CD14-positive monocyte (primary cell): ENCODE data around the gene ANO9. TPM values are rescaled to one million over a fixed set of nuclear protein-coding genes. Genes with fewer than 3 reads are reported as not detected.

Experiments used
- DNase-seq, 3 donors: peaks; one replicate each; pipeline ENCODE4 v3.0.0-alpha.2; 2011 to 2022
- H2AFZ ChIP-seq: 2 replicates; pipeline ENCODE4 v1.6.0; 2012; ENCODE audit warnings: mild to moderate bottlenecking, low read depth, low read length, inconsistent platforms; ENCODE audit not compliant: insufficient read depth, poor library complexity, severe bottlenecking
- H3K27ac ChIP-seq, 2 donors: 1 replicate in 1 of 2; 2 replicates in 1 of 2; pipeline ENCODE4 v1.5.1; 2012 to 2013; ENCODE audit warnings: low read length in 2 of 2, control low read depth in 1 of 2, inconsistent platforms in 1 of 2, low read depth in 1 of 2, mild to moderate bottlenecking in 1 of 2
- H3K27me3 ChIP-seq, 2 donors: one replicate each; pipeline versions ENCODE4 v1.6.0 to v1.6.1; 2011 to 2013; ENCODE audit warnings: low read length in 2 of 2; ENCODE audit not compliant: control insufficient read depth in 2 of 2, insufficient read depth in 2 of 2
- H3K36me3 ChIP-seq, 2 donors: replicated peaks in 1 of 2; 1 replicate in 1 of 2; 2 replicates in 1 of 2; pipeline versions ENCODE4 v1.5.1 to v1.6.1; 2012 to 2013; ENCODE audit warnings: low read length in 2 of 2, control low read depth in 1 of 2, inconsistent platforms in 1 of 2, mild to moderate bottlenecking in 1 of 2; ENCODE audit not compliant: insufficient read depth in 2 of 2, control insufficient read depth in 1 of 2
- H3K4me1 ChIP-seq, 2 donors: 1 replicate in 1 of 2; 2 replicates in 1 of 2; pipeline versions ENCODE4 v1.5.1 to v1.6.1; 2012 to 2013; ENCODE audit warnings: low read length in 2 of 2, control low read depth in 1 of 2, inconsistent platforms in 1 of 2, mild to moderate bottlenecking in 1 of 2, moderate library complexity in 1 of 2; ENCODE audit not compliant: insufficient read depth in 2 of 2, control insufficient read depth in 1 of 2
- H3K4me2 ChIP-seq: replicated peaks from 2 replicates; pipeline ENCODE3; 2012; ENCODE audit warnings: low read length, moderate library complexity, mild to moderate bottlenecking; ENCODE audit not compliant: poor library complexity, severe bottlenecking; ENCODE audit errors: extremely low read depth
- H3K4me3 ChIP-seq, 3 experiments: fragments of 200-600 bp in 1 of 3; sonication (generic) in 1 of 3; replicated peaks in 1 of 3; 1 replicate in 2 of 3; 2 replicates in 1 of 3; pipeline ENCODE4 v1.5.1; 2011 to 2013; ENCODE audit warnings: low read length in 3 of 3, mild to moderate bottlenecking in 3 of 3, control low read depth in 2 of 3, low read depth in 2 of 3, inconsistent platforms in 1 of 3, moderate library complexity in 1 of 3
- H3K79me2 ChIP-seq: 2 replicates; pipeline ENCODE4 v1.6.0; 2012; ENCODE audit warnings: mild to moderate bottlenecking, control low read depth, inconsistent platforms, low read length, moderate library complexity; ENCODE audit not compliant: insufficient read depth
- H3K9ac ChIP-seq: 2 replicates; pipeline ENCODE4 v1.6.0; 2017; ENCODE audit warnings: low read length, mild to moderate bottlenecking; ENCODE audit not compliant: insufficient read depth, poor library complexity, severe bottlenecking
- H3K9me3 ChIP-seq, 2 donors: replicated peaks in 1 of 2; 1 replicate in 1 of 2; 2 replicates in 1 of 2; pipeline versions ENCODE4 v1.5.1 to v1.6.1; 2012 to 2013; ENCODE audit warnings: low read length in 2 of 2, control low read depth in 1 of 2; ENCODE audit not compliant: control insufficient read depth in 1 of 2, insufficient read depth in 1 of 2
- H4K20me1 ChIP-seq: 2 replicates; pipeline ENCODE4 v1.6.0; 2012; ENCODE audit warnings: mild to moderate bottlenecking, low read length, control low read depth, moderate library complexity; ENCODE audit not compliant: insufficient read depth
- H3K27ac Mint-ChIP-seq, 7 donors: one replicate each; pipeline ENCODE4 v1.8.0; 2020; ENCODE audit warnings: mild to moderate bottlenecking in 7 of 7, mixed read lengths in 7 of 7, moderate library complexity in 6 of 7, inconsistent platforms in 2 of 7
- H3K27me3 Mint-ChIP-seq, 3 donors: one replicate each; pipeline ENCODE4 v1.8.0; 2021 to 2022; ENCODE audit warnings: low read depth in 3 of 3, mild to moderate bottlenecking in 3 of 3, mixed read lengths in 3 of 3, moderate library complexity in 3 of 3, inconsistent platforms in 1 of 3
- H3K36me3 Mint-ChIP-seq, 2 donors: one replicate each; pipeline ENCODE4 v1.8.0; 2020; ENCODE audit warnings: mixed read lengths in 2 of 2, inconsistent platforms in 1 of 2, mild to moderate bottlenecking in 1 of 2
- H3K4me1 Mint-ChIP-seq: one replicate; pipeline ENCODE4 v1.8.0; 2020; ENCODE audit warnings: mild to moderate bottlenecking, mixed read lengths
- H3K4me3 Mint-ChIP-seq, 2 donors: one replicate each; pipeline ENCODE4 v1.8.0; 2020; ENCODE audit warnings: mild to moderate bottlenecking in 2 of 2, mixed read lengths in 2 of 2, moderate library complexity in 1 of 2
- H3K9me3 Mint-ChIP-seq, 7 donors: one replicate each; pipeline ENCODE4 v1.8.0; 2020 to 2022; ENCODE audit warnings: mixed read lengths in 7 of 7, mild to moderate bottlenecking in 6 of 7, moderate library complexity in 6 of 7, inconsistent platforms in 2 of 7
- WGBS: methylation state at CpG from one replicate; pipeline ENCODE4 v1.1.5; 2013; ENCODE audit warnings: missing lambda C conversion rate; ENCODE audit not compliant: insufficient coverage; 5-methylcytosine and 5-hydroxymethylcytosine counted together
- intact Hi-C, 2 donors: fragments of 100-400 bp; cut with micrococcal nuclease; formaldehyde crosslinking; loops; one replicate each; pipeline versions ENCODE4 v1.15.0 to v1.15.1; 2023
- polyA minus RNA-seq: library from RNA; depleted of rRNA, polyadenylated mRNA; stranded (reverse); fragments of >200 nt; gene quantifications from 2 replicates; pipeline ENCODE4 v1.2.3, GENCODE V29; 2012
- polyA plus RNA-seq, 3 donors: library from polyadenylated mRNA; depleted of rRNA in 1 of 3; unstranded in 2 of 3; stranded (reverse) in 1 of 3; fragments of 300-500 nt in 2 of 3; fragments of >200 nt in 1 of 3; fragmentation: Illumina TruSeq in 2 of 3; gene quantifications; 1 replicate in 2 of 3; 2 replicates in 1 of 3; pipeline ENCODE4 v1.2.3, GENCODE V29; 2012 to 2021
- total RNA-seq, 12 experiments: library from RNA in 1 of 12; stranded (reverse) in 1 of 12; fragments of 120-200 nt in 1 of 12; gene quantifications; one replicate each; pipeline ENCODE4 v1.2.4 and lab custom pipeline; 2013 to 2026; ENCODE audit warnings: mixed read lengths in 6 of 12, inconsistent platforms in 1 of 12
- TF ChIP-seq, protein P1 (sequence below): fragments of 200-600 bp; IDR thresholded peaks from one replicate; pipeline ENCODE4 v1.8.0; 2022; ENCODE audit warnings: antibody characterized with exemption, mild to moderate bottlenecking

The ANO9 gene, protein sequence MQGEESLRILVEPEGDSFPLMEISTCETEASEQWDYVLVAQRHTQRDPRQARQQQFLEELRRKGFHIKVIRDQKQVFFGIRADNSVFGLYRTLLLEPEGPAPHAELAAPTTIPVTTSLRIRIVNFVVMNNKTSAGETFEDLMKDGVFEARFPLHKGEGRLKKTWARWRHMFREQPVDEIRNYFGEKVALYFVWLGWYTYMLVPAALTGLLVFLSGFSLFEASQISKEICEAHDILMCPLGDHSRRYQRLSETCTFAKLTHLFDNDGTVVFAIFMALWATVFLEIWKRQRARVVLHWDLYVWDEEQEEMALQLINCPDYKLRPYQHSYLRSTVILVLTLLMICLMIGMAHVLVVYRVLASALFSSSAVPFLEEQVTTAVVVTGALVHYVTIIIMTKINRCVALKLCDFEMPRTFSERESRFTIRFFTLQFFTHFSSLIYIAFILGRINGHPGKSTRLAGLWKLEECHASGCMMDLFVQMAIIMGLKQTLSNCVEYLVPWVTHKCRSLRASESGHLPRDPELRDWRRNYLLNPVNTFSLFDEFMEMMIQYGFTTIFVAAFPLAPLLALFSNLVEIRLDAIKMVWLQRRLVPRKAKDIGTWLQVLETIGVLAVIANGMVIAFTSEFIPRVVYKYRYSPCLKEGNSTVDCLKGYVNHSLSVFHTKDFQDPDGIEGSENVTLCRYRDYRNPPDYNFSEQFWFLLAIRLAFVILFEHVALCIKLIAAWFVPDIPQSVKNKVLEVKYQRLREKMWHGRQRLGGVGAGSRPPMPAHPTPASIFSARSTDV
- 0.15 TPM for total RNA-seq (2013)
- polyA plus RNA-seq, result under 1 TPM in 2 of 3 donors, not detected in 1; 0.18 to 0.24 TPM
- 0.28 and 0.48 TPM in 2 replicates for polyA minus RNA-seq
- 0 to 1.7 (median 0.16) reads per million in 11 experiments for total RNA-seq (lab: John Stamatoyannopoulos, UW)

DNA sequence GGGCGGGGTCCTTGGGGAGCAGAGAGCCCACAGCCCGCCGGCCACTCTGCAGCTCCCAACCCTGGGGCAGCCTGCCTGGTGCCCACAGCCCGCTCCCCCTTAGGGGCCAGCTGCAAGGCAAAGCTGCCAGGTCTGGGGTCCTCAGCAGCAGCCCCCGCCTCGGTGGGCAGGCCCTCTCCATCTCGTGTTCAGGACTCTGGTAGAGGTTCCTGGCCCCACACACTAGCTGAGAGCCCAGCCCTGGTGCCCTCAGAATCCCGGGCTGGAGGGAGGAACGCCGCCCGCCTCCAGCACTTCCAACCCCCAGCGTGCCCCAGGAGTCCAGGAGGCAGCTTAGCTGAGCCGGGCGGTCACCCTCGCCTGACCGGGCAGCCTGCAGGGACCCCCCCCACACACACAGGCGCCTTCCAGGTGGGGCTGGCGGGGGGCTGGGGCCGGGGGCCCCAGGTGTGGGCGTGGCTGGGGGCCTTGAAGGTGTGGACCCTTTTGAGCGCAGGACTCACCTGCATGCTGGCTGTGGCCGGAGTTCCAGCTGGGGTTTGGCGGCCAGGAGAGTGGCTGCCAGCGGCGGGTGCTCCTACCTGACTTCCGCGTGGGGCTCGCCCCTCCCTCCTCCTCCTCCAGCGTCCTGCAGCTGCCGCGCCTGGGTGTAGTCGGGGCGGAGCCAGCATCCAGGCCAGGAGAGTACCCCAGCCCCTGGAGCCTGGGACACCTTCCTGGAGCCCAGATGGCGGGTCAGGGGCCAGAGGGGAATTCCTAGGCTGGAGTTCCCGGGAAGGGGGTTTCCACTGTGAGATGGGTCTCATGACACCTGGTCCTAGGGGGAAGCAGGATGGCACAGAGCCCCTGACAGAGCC lies at the start of gene ANO9:
ANO9 (minus strand) TSS at position 594 of the 857 bp plus-strand sequence; CDS start at position 509, 85 bp downstream.
- WGBS, result 20% methylated on average over 27 of the region's 35 CpGs
- H3K4me2 ChIP-seq, result no peak within 1 kb of the TSS
- peak within 1 kb of the TSS in 1 of 2 donors; percentile 35 for H3K4me3 Mint-ChIP-seq
- H3K4me1 ChIP-seq, result no peaks in the 10 kb centered on the region
- H4K20me1 ChIP-seq, result no peaks in the 10 kb centered on the region
- H3K9me3 Mint-ChIP-seq, result peaks cover 0 to 3% (median 0%) of the 10 kb centered on the region in 7 donors
- no peaks in the 10 kb centered on the region for H3K79me2 ChIP-seq
- H3K27me3 ChIP-seq, result peaks cover 0 to 18% of the 10 kb centered on the region in 2 donors
- no peak within 1 kb of the TSS for H3K27ac Mint-ChIP-seq
- peaks cover 2% of the 10 kb centered on the region for H3K4me1 Mint-ChIP-seq
- intact Hi-C loops, result no loop called here
- no peak within 1 kb of the TSS for H3K4me3 ChIP-seq
- no peaks in the 10 kb centered on the region for H3K36me3 ChIP-seq
- TF ChIP-seq, protein P1, sequence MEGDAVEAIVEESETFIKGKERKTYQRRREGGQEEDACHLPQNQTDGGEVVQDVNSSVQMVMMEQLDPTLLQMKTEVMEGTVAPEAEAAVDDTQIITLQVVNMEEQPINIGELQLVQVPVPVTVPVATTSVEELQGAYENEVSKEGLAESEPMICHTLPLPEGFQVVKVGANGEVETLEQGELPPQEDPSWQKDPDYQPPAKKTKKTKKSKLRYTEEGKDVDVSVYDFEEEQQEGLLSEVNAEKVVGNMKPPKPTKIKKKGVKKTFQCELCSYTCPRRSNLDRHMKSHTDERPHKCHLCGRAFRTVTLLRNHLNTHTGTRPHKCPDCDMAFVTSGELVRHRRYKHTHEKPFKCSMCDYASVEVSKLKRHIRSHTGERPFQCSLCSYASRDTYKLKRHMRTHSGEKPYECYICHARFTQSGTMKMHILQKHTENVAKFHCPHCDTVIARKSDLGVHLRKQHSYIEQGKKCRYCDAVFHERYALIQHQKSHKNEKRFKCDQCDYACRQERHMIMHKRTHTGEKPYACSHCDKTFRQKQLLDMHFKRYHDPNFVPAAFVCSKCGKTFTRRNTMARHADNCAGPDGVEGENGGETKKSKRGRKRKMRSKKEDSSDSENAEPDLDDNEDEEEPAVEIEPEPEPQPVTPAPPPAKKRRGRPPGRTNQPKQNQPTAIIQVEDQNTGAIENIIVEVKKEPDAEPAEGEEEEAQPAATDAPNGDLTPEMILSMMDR, result no peak
- H3K9me3 ChIP-seq, result no peaks in the 10 kb centered on the region
- no peak within 1 kb of the TSS for H3K9ac ChIP-seq
- no peak within 1 kb of the TSS for H3K27ac ChIP-seq
- peak in 1 of 3 donors; percentile 66 for DNase-seq
- peaks cover 11 to 37% (median 11%) of the 10 kb centered on the region in 3 donors for H3K27me3 Mint-ChIP-seq
- no peaks in the 10 kb centered on the region for H3K36me3 Mint-ChIP-seq
- H2AFZ ChIP-seq, result no peak within 1 kb of the TSS
